Stimulated activated naive CD8-positive, alpha-beta T cell treated with anti-CD3 and anti-CD28 coated beads, Interleukin-15, amount 100 ng/mL, for 72 hours (primary cell): ENCODE data around the gene ZNF384.
"Not testable (repeated sequence)": the region's sequence is repeated elsewhere in the genome, so short reads cannot be mapped to it uniquely, and the experiment has no call there.

Source experiments
- ATAC-seq: fragments of 150-1000 bp; cut with Tn5 transposase; 2 replicates; pipeline ENCODE4 v1.10.0; 2021; ENCODE audit warnings: mild to moderate bottlenecking, moderate library complexity
- DNase-seq, 2 donors: peaks; one replicate each; pipeline ENCODE4 v3.0.0; 2021 to 2022
- H3K27ac Mint-ChIP-seq, 2 donors: one replicate each; pipeline ENCODE4 v1.8.0; 2022; ENCODE audit warnings: mild to moderate bottlenecking in 2 of 2, mixed read lengths in 2 of 2, moderate library complexity in 2 of 2
- H3K27me3 Mint-ChIP-seq: one replicate; pipeline ENCODE4 v1.8.0; 2022; ENCODE audit warnings: mixed read lengths
- H3K4me1 Mint-ChIP-seq: one replicate; pipeline ENCODE4 v1.8.0; 2022; ENCODE audit warnings: mild to moderate bottlenecking, mixed read lengths
- H3K4me3 Mint-ChIP-seq, 2 donors: one replicate each; pipeline ENCODE4 v1.8.0; 2022; ENCODE audit warnings: mild to moderate bottlenecking in 2 of 2, mixed read lengths in 2 of 2, moderate library complexity in 1 of 2
- H3K9me3 Mint-ChIP-seq, 2 donors: one replicate each; pipeline ENCODE4 v1.8.0; 2022; ENCODE audit warnings: mixed read lengths in 2 of 2

ZNF384 gene

GRCh38 chr12:6688999-6689882, at the start of gene ZNF384:
Gene ZNF384, minus strand, starts transcription at chr12:6689375. Its CDS starts 9,855 bp downstream, at chr12:6679520.
- Mint-ChIP-seq H3K4me1 (peaks cover 61% of the 10 kb centered on the region), H3K27ac (peak within 1 kb of the TSS; percentile 97), H3K4me3 (peak within 1 kb of the TSS; percentile 86 to 94), H3K9me3 (no peaks in the 10 kb centered on the region), H3K27me3 (no peaks in the 10 kb centered on the region)
- DNase-seq (peak; percentile 92 to 96), ATAC-seq (peak; percentile 91)

- peaks cover 8% of the 10 kb centered on the region for H3K4me1 Mint-ChIP-seq
- no peaks in the 10 kb centered on the region for H3K27me3 Mint-ChIP-seq
- no peaks in the 10 kb centered on the region for H3K9me3 Mint-ChIP-seq
- DNase-seq = no peak
- no peak overlapping the region for H3K4me3 Mint-ChIP-seq
- H3K27ac Mint-ChIP-seq = no peak overlapping the region
- ATAC-seq = no peak
Observed at GRCh38 chr12:6736754-6737153, 47.6 kb upstream of the ZNF384 start.

- peaks cover 8% of the 10 kb centered on the region for H3K4me1 Mint-ChIP-seq
- no peak overlapping the region for H3K27ac Mint-ChIP-seq
- DNase-seq = peak; percentile 39 to 52
- H3K4me3 Mint-ChIP-seq = no peak overlapping the region
- no peaks in the 10 kb centered on the region for H3K27me3 Mint-ChIP-seq
- peak; percentile 88 for ATAC-seq
- no peaks in the 10 kb centered on the region for H3K9me3 Mint-ChIP-seq
Observed at GRCh38 chr12:6735448-6736191, 46.4 kb upstream of the ZNF384 start.

GRCh38 chr12:6734506-6735387, 45.6 kb upstream of the ZNF384 start:
- no peak for ATAC-seq
- Mint-ChIP-seq H3K4me3 (no peak overlapping the region), H3K4me1 (peaks cover 14% of the 10 kb centered on the region), H3K9me3 (no peaks in the 10 kb centered on the region), H3K27ac (no peak overlapping the region), H3K27me3 (no peaks in the 10 kb centered on the region)
- DNase-seq = no peak

DNA sequence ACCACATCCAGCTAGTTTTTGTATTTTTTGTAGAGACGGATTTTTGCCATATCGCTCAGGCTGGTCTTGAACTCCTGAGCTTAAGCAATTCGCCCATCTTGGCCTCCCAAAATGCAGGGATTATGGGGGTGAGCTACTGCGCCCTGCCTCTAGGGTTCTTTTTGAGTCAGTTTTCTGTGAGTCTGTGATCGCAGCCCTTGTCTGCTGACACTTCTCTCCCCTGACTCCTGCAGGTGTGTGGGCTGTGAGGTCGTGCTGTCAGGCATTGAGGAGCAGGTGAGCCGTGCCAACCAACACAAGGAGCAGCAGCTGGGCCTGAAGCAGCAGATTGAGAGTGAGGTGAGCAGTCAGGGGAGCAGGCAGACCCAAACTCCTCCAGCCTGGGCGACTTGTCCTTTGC, 41.0 kb upstream of the ZNF384 start:
- DNase-seq (no peak), ATAC-seq (no peak)
- Mint-ChIP-seq H3K27ac (peak overlapping the region in 1 of 2 donors; percentile 84), H3K4me3 (no peak overlapping the region), H3K27me3 (no peaks in the 10 kb centered on the region), H3K9me3 (no peaks in the 10 kb centered on the region), H3K4me1 (peaks cover 20% of the 10 kb centered on the region)

DNA sequence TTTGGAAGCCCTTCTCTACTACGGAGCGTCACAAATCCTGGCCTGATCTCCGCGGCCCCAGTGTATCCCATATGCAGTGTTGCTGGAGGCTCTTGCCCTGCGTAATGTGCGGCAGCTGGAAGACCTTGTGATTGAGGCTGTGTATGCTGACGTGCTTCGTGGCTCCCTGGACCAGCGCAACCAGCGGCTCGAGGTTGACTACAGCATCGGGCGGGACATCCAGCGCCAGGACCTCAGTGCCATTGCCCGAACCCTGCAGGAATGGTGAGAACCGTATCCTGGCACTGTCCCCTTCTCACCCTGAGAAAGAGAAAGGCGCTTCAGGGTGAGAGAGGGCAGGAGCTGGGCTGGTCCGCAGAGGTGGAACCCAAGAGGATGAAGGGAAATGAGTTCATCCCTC, 40.0 kb upstream of the ZNF384 start:
- DNase-seq (no peak), ATAC-seq (no peak)
- H3K27ac Mint-ChIP-seq = no peak overlapping the region
- no peaks in the 10 kb centered on the region for H3K27me3 Mint-ChIP-seq
- H3K4me1 Mint-ChIP-seq = peaks cover 22% of the 10 kb centered on the region
- no peaks in the 10 kb centered on the region for H3K9me3 Mint-ChIP-seq
- H3K4me3 Mint-ChIP-seq = no peak overlapping the region

- Mint-ChIP-seq H3K27me3 (no peaks in the 10 kb centered on the region), H3K27ac (no peak overlapping the region), H3K9me3 (no peaks in the 10 kb centered on the region), H3K4me3 (peak overlapping the region; percentile 49 to 88), H3K4me1 (peaks cover 30% of the 10 kb centered on the region)
- ATAC-seq (no peak), DNase-seq (no peak)
Observed at GRCh38 chr12:6725350-6725749, 36.2 kb upstream of the ZNF384 start.

DNA sequence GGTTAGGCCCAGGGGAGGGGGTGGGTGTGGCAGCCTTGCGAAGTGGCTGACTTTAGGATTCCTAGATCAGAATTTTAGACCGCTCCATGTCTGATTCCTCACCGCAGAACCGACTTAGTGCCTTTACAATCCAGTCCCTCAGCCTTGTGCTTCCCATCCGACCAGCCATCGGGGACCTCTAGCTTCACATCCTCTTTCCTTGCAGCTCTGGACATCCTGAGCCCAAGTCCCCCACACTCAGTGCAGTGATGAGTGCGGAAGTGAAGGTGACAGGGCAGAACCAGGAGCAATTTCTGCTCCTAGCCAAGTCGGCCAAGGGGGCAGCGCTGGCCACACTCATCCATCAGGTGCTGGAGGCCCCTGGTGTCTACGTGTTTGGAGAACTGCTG, 35.2 kb upstream of the ZNF384 start:
- peak overlapping the region; percentile 88 to 97 for H3K4me3 Mint-ChIP-seq
- ATAC-seq (peak; percentile 49), DNase-seq (peak in 1 of 2 donors; percentile 38)
- no peaks in the 10 kb centered on the region for H3K27me3 Mint-ChIP-seq
- H3K9me3 Mint-ChIP-seq = no peaks in the 10 kb centered on the region
- peaks cover 26% of the 10 kb centered on the region for H3K4me1 Mint-ChIP-seq
- H3K27ac Mint-ChIP-seq = peak overlapping the region; percentile 94 to 96

DNA sequence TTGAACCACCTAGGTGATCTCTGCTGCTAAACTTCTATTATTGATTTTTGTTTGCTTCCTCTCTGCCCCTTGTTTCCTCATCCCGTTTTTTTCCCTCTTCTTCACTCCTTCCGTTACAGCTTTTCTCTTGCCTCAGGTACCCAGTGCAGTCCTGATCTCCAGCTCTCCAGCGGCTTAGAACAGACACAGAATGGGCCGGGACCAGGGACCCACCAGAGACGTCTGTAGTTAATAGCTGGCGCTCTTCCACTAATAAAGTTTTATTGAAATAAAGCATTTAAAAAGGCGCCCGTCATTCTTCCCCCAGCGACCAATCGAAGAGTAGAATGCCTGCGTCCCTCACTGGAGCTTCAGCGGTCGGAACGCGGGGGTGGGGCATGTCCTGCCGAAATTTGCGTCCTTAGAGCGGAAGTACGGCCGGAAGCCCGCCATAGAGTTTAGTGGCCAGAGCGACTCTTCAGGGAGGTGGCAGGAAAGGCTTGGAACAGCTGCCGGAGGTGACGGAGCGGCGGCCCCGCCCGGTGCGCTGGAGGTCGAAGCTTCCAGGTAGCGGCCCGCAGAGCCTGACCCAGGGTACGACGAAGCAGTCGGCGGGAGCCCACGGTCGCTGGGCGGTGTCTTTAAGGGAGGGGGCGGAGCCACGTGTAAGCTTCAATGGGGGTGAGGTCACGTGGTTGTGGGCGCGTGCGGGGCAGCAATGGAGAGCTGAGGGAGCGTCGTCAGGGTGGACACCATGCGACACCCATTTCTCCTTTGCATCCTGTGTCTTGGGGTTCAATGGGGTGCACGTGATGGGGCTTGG, 34.6 kb upstream of the ZNF384 start, which contains the start of gene COPS7A:
Gene COPS7A, plus strand, starts transcription at position 440 of the 802 bp plus-strand sequence. CDS start 611 bp downstream, outside the sequence.
- peak; percentile 98 for ATAC-seq
- Mint-ChIP-seq H3K4me3 (peak within 1 kb of the TSS; percentile 88 to 97), H3K27ac (peak within 1 kb of the TSS; percentile 94 to 96), H3K4me1 (peaks cover 26% of the 10 kb centered on the region), H3K27me3 (no peaks in the 10 kb centered on the region), H3K9me3 (no peaks in the 10 kb centered on the region)
- peak; percentile 97 to 99 for DNase-seq

DNA sequence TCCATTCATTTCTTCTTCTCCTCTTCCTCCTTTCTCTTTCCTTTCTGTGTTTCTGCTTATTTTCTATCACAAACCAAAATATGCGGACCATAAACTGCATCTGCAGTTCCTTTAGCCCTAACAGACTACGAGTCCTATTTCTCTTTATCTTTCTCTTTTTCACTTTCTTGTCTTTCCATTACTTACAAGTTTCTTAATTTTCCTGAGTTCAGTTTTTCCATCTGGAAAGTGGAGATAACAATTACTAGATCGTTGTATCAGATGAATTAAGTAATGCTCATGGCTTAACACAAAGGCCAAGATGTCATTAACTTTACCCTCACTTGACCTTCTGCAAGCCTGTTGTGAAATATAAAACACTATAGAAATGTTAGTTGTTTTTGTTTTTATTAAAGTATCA, 33.7 kb upstream of the ZNF384 start:
- ATAC-seq = no peak
- no peak overlapping the region for H3K27ac Mint-ChIP-seq
- H3K4me3 Mint-ChIP-seq = no peak overlapping the region
- H3K9me3 Mint-ChIP-seq = no peaks in the 10 kb centered on the region
- H3K27me3 Mint-ChIP-seq = no peaks in the 10 kb centered on the region
- H3K4me1 Mint-ChIP-seq = peaks cover 26% of the 10 kb centered on the region
- no peak for DNase-seq

GRCh38 chr12:6716874-6717437, 27.8 kb upstream of the ZNF384 start:
- H3K4me3 Mint-ChIP-seq = no peak overlapping the region
- no peak for DNase-seq
- H3K27ac Mint-ChIP-seq = no peak overlapping the region
- H3K4me1 Mint-ChIP-seq = no peaks in the 10 kb centered on the region
- H3K27me3 Mint-ChIP-seq = no peaks in the 10 kb centered on the region
- ATAC-seq = no peak
- no peaks in the 10 kb centered on the region for H3K9me3 Mint-ChIP-seq

DNA sequence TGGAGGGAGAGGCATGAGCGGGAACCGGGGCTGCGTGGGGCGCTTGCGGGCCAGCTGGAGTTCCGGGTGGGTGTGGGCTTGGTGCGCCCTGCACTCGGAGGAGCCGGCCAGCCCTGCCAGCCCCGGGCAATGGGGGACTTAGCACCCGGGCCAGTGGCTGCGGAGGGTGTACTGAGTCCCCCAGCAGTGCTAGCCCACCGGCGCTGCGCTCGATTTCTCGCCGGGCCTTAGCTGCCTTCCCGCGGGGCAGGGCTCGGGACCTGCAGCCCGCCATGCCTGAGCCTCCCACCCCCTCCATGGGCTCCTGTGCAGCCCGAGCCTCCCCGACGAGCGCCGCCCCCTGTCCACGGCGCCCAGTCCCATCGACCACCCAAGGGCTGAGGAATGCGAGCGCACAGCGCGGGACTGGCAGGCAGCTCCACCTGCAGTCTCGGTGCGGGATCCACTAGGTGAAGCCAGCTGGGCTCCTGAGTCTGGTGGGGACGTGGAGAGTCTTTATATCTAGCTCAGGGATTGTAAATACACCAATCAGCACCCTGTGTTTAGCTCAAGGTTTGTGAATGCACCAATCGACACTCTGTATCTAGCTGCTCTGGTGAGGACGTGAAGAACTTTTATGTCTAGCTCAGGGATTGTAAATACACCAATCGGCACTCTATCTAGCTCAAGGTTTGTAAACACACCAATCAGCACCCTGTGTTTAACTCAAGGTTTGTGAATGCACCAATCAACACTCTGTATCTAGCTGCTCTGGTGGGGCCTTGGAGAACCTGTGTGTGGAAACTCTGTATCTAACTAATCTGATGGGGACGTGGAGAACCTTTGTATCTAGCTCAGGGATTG, 27.1 kb upstream of the ZNF384 start:
- not testable (repeated sequence) for H3K27me3 Mint-ChIP-seq, H3K4me1 Mint-ChIP-seq, DNase-seq, ATAC-seq, H3K9me3 Mint-ChIP-seq, H3K4me3 Mint-ChIP-seq, H3K27ac Mint-ChIP-seq

DNA sequence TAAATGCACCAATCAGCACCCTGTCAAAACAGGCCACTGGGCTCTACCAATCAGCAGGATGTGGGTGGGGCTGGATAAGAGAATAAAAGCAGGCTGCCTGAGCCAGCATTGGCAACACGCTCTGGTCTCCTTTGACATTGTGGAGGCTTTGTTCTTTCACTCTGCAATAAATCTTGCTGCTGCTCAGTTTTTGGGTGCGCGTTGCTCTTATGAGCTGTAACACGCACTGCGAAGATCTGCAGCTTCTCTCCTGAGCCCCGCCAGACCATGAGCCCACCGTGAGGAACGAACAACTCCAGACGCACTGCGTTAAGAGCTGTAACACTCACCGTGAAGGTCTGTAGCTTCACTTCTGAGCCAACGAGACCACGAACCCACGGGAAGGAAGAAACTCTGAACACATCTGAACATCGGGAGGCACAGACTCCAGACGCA, 19.8 kb upstream of the ZNF384 start:
- peak; percentile 29 to 65 for DNase-seq
- Mint-ChIP-seq H3K27ac (peak overlapping the region; percentile 67 to 85), H3K4me1 (peaks cover 13% of the 10 kb centered on the region), H3K4me3 (peak overlapping the region; percentile 87 to 88), H3K27me3 (peaks cover 17% of the 10 kb centered on the region), H3K9me3 (no peaks in the 10 kb centered on the region)
- peak; percentile 83 for ATAC-seq
